CD14-positive monocyte (primary cell): ENCODE data around the gene EML2. TPM values are rescaled to one million over a fixed set of nuclear protein-coding genes. Genes with fewer than 3 reads are reported as not detected.

ENCODE experiments used
- DNase-seq, 3 donors: peaks; one replicate each; pipeline ENCODE4 v3.0.0-alpha.2; 2011 to 2022
- H2AFZ ChIP-seq: 2 replicates; pipeline ENCODE4 v1.6.0; 2012; ENCODE audit warnings: mild to moderate bottlenecking, low read depth, low read length, inconsistent platforms; ENCODE audit not compliant: insufficient read depth, poor library complexity, severe bottlenecking
- H3K27ac ChIP-seq, 2 donors: 1 replicate in 1 of 2; 2 replicates in 1 of 2; pipeline ENCODE4 v1.5.1; 2012 to 2013; ENCODE audit warnings: low read length in 2 of 2, control low read depth in 1 of 2, inconsistent platforms in 1 of 2, low read depth in 1 of 2, mild to moderate bottlenecking in 1 of 2
- H3K27me3 ChIP-seq, 2 donors: one replicate each; pipeline versions ENCODE4 v1.6.0 to v1.6.1; 2011 to 2013; ENCODE audit warnings: low read length in 2 of 2; ENCODE audit not compliant: control insufficient read depth in 2 of 2, insufficient read depth in 2 of 2
- H3K36me3 ChIP-seq, 2 donors: replicated peaks in 1 of 2; 1 replicate in 1 of 2; 2 replicates in 1 of 2; pipeline versions ENCODE4 v1.5.1 to v1.6.1; 2012 to 2013; ENCODE audit warnings: low read length in 2 of 2, control low read depth in 1 of 2, inconsistent platforms in 1 of 2, mild to moderate bottlenecking in 1 of 2; ENCODE audit not compliant: insufficient read depth in 2 of 2, control insufficient read depth in 1 of 2
- H3K4me1 ChIP-seq, 2 donors: 1 replicate in 1 of 2; 2 replicates in 1 of 2; pipeline versions ENCODE4 v1.5.1 to v1.6.1; 2012 to 2013; ENCODE audit warnings: low read length in 2 of 2, control low read depth in 1 of 2, inconsistent platforms in 1 of 2, mild to moderate bottlenecking in 1 of 2, moderate library complexity in 1 of 2; ENCODE audit not compliant: insufficient read depth in 2 of 2, control insufficient read depth in 1 of 2
- H3K4me2 ChIP-seq: replicated peaks from 2 replicates; pipeline ENCODE3; 2012; ENCODE audit warnings: low read length, moderate library complexity, mild to moderate bottlenecking; ENCODE audit not compliant: poor library complexity, severe bottlenecking; ENCODE audit errors: extremely low read depth
- H3K4me3 ChIP-seq, 3 experiments: fragments of 200-600 bp in 1 of 3; sonication (generic) in 1 of 3; replicated peaks in 1 of 3; 1 replicate in 2 of 3; 2 replicates in 1 of 3; pipeline ENCODE4 v1.5.1; 2011 to 2013; ENCODE audit warnings: low read length in 3 of 3, mild to moderate bottlenecking in 3 of 3, control low read depth in 2 of 3, low read depth in 2 of 3, inconsistent platforms in 1 of 3, moderate library complexity in 1 of 3
- H3K79me2 ChIP-seq: 2 replicates; pipeline ENCODE4 v1.6.0; 2012; ENCODE audit warnings: mild to moderate bottlenecking, control low read depth, inconsistent platforms, low read length, moderate library complexity; ENCODE audit not compliant: insufficient read depth
- H3K9ac ChIP-seq: 2 replicates; pipeline ENCODE4 v1.6.0; 2017; ENCODE audit warnings: low read length, mild to moderate bottlenecking; ENCODE audit not compliant: insufficient read depth, poor library complexity, severe bottlenecking
- H3K9me3 ChIP-seq, 2 donors: replicated peaks in 1 of 2; 1 replicate in 1 of 2; 2 replicates in 1 of 2; pipeline versions ENCODE4 v1.5.1 to v1.6.1; 2012 to 2013; ENCODE audit warnings: low read length in 2 of 2, control low read depth in 1 of 2; ENCODE audit not compliant: control insufficient read depth in 1 of 2, insufficient read depth in 1 of 2
- H4K20me1 ChIP-seq: 2 replicates; pipeline ENCODE4 v1.6.0; 2012; ENCODE audit warnings: mild to moderate bottlenecking, low read length, control low read depth, moderate library complexity; ENCODE audit not compliant: insufficient read depth
- H3K27ac Mint-ChIP-seq, 7 donors: one replicate each; pipeline ENCODE4 v1.8.0; 2020; ENCODE audit warnings: mild to moderate bottlenecking in 7 of 7, mixed read lengths in 7 of 7, moderate library complexity in 6 of 7, inconsistent platforms in 2 of 7
- H3K27me3 Mint-ChIP-seq, 3 donors: one replicate each; pipeline ENCODE4 v1.8.0; 2021 to 2022; ENCODE audit warnings: low read depth in 3 of 3, mild to moderate bottlenecking in 3 of 3, mixed read lengths in 3 of 3, moderate library complexity in 3 of 3, inconsistent platforms in 1 of 3
- H3K36me3 Mint-ChIP-seq, 2 donors: one replicate each; pipeline ENCODE4 v1.8.0; 2020; ENCODE audit warnings: mixed read lengths in 2 of 2, inconsistent platforms in 1 of 2, mild to moderate bottlenecking in 1 of 2
- H3K4me1 Mint-ChIP-seq: one replicate; pipeline ENCODE4 v1.8.0; 2020; ENCODE audit warnings: mild to moderate bottlenecking, mixed read lengths
- H3K4me3 Mint-ChIP-seq, 2 donors: one replicate each; pipeline ENCODE4 v1.8.0; 2020; ENCODE audit warnings: mild to moderate bottlenecking in 2 of 2, mixed read lengths in 2 of 2, moderate library complexity in 1 of 2
- H3K9me3 Mint-ChIP-seq, 7 donors: one replicate each; pipeline ENCODE4 v1.8.0; 2020 to 2022; ENCODE audit warnings: mixed read lengths in 7 of 7, mild to moderate bottlenecking in 6 of 7, moderate library complexity in 6 of 7, inconsistent platforms in 2 of 7
- WGBS: methylation state at CpG from one replicate; pipeline ENCODE4 v1.1.5; 2013; ENCODE audit warnings: missing lambda C conversion rate; ENCODE audit not compliant: insufficient coverage; 5-methylcytosine and 5-hydroxymethylcytosine counted together
- intact Hi-C, 2 donors: fragments of 100-400 bp; cut with micrococcal nuclease; formaldehyde crosslinking; loops; one replicate each; pipeline versions ENCODE4 v1.15.0 to v1.15.1; 2023
- polyA plus RNA-seq, 3 donors: library from polyadenylated mRNA; depleted of rRNA in 1 of 3; unstranded in 2 of 3; stranded (reverse) in 1 of 3; fragments of 300-500 nt in 2 of 3; fragments of >200 nt in 1 of 3; fragmentation: Illumina TruSeq in 2 of 3; gene quantifications; 1 replicate in 2 of 3; 2 replicates in 1 of 3; pipeline ENCODE4 v1.2.3, GENCODE V29; 2012 to 2021
- TF ChIP-seq, protein P1 (sequence below): fragments of 200-600 bp; IDR thresholded peaks from one replicate; pipeline ENCODE4 v1.8.0; 2022; ENCODE audit warnings: antibody characterized with exemption, mild to moderate bottlenecking

The EML2 gene
- polyA plus RNA-seq, 3 donors, result 10.3 to 50.8 (median 11.9) TPM

DNA sequence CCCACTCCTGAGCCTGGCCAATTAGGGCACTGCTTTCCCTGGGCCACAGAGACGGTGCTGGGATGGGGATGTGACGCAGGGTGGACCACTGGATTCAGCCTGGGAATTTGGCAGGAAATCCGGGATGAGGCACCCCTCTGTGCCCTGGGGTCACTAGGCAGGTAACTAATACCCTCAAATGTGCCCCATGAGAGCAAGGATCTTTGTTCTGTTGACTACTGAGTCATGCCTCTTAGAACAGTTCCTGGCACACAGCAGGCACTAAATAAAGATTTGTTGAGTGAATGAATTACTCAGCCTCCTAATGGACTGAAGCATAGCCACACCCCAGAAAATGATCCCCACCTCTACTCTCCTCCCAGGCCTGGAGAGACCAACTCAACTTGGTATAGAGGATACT lies 70.5 kb downstream of the EML2 start:
- 100% methylated on average over 3 of the region's 3 CpGs for whole genome bisulfite sequencing

DNA sequence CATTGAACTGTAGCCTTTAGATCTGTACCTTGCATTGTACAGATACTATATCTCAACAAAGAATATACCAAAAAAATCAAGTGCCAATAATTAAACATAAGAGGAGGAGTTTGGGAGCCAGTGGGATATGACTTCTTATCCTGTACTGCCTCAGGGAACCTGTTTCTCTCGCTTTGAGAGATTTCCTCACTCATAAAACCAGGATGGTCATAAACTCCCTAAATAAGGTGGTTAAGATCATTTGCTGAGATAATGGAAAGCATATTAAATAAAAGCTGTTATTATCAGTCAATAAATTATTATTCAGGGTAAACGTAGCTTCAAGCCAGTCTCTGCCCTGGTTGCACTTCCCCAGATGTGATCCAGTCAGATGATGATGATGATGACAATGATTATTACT lies 71.6 kb downstream of the EML2 start:
- H3K27me3 Mint-ChIP-seq, result no peaks in the 10 kb centered on the region
- no CpG with 5 or more reads among the region's 2 CpGs for WGBS

More for the DNA sequence above, 70.5 kb downstream of the EML2 start:
- Mint-ChIP-seq H3K36me3 (peaks cover 2 to 13% of the 10 kb centered on the region in 2 donors), H3K4me3 (no peak overlapping the region), H3K27ac (peak overlapping the region in 1 of 7 donors; percentile 42), H3K27me3 (no peaks in the 10 kb centered on the region), H3K9me3 (peaks cover 0 to 3% (median 0%) of the 10 kb centered on the region in 7 donors), H3K4me1 (no peaks in the 10 kb centered on the region)
- Histone ChIP-seq H3K9me3 (no peaks in the 10 kb centered on the region), H3K79me2 (no peaks in the 10 kb centered on the region), H3K27ac (no peak overlapping the region), H4K20me1 (peaks cover 17% of the 10 kb centered on the region), H3K9ac (no peak overlapping the region), H3K4me1 (no peaks in the 10 kb centered on the region), H3K4me3 (no peak overlapping the region), H3K27me3 (no peaks in the 10 kb centered on the region), H3K36me3 (no peaks in the 10 kb centered on the region), H3K4me2 (no peak overlapping the region), H2AFZ (no peak overlapping the region)
- intact Hi-C loops, result no loop called here
- DNase-seq, result no peak
- TF ChIP-seq, protein P1, sequence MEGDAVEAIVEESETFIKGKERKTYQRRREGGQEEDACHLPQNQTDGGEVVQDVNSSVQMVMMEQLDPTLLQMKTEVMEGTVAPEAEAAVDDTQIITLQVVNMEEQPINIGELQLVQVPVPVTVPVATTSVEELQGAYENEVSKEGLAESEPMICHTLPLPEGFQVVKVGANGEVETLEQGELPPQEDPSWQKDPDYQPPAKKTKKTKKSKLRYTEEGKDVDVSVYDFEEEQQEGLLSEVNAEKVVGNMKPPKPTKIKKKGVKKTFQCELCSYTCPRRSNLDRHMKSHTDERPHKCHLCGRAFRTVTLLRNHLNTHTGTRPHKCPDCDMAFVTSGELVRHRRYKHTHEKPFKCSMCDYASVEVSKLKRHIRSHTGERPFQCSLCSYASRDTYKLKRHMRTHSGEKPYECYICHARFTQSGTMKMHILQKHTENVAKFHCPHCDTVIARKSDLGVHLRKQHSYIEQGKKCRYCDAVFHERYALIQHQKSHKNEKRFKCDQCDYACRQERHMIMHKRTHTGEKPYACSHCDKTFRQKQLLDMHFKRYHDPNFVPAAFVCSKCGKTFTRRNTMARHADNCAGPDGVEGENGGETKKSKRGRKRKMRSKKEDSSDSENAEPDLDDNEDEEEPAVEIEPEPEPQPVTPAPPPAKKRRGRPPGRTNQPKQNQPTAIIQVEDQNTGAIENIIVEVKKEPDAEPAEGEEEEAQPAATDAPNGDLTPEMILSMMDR, result no peak

More for the DNA sequence above, 71.6 kb downstream of the EML2 start:
- H3K4me3 ChIP-seq, result no peak overlapping the region
- H3K36me3 ChIP-seq, result no peaks in the 10 kb centered on the region
- Mint-ChIP-seq H3K4me1 (no peaks in the 10 kb centered on the region), H3K36me3 (peaks cover 2 to 3% of the 10 kb centered on the region in 2 donors), H3K27ac (no peak overlapping the region), H3K9me3 (peaks cover 0 to 3% (median 0%) of the 10 kb centered on the region in 7 donors), H3K4me3 (no peak overlapping the region)
- no peak for DNase-seq
- no peak overlapping the region for H3K9ac ChIP-seq
- no peaks in the 10 kb centered on the region for H3K27me3 ChIP-seq
- TF ChIP-seq, protein P1, result no peak
- H4K20me1 ChIP-seq, result peaks cover 17% of the 10 kb centered on the region
- no peaks in the 10 kb centered on the region for H3K9me3 ChIP-seq
- no peak overlapping the region for H3K27ac ChIP-seq
- intact Hi-C loops, result no loop called here
- H2AFZ ChIP-seq, result no peak overlapping the region
- H3K4me1 ChIP-seq, result no peaks in the 10 kb centered on the region
- no peak overlapping the region for H3K4me2 ChIP-seq
- no peaks in the 10 kb centered on the region for H3K79me2 ChIP-seq
